Mucosa of gallbladder (tissue), 1 donor: ENCODE data around the gene ZFAND5. TPM values are rescaled to one million over a fixed set of nuclear protein-coding genes. Genes with fewer than 3 reads are reported as not detected.

Experiments used
- DNase-seq: peaks from one replicate; pipeline ENCODE4 v3.0.0-alpha.2; 2020; ENCODE audit warnings: low spot score
- total RNA-seq: library from RNA; stranded (reverse); gene quantifications from one replicate; pipeline ENCODE4 v1.2.1, GENCODE V29; 2021
- donor health status: DM: no; HTN: no; CAD: no.

ZFAND5 gene
- total RNA-seq, 1 donor from 2014 or later: 189 TPM

DNA sequence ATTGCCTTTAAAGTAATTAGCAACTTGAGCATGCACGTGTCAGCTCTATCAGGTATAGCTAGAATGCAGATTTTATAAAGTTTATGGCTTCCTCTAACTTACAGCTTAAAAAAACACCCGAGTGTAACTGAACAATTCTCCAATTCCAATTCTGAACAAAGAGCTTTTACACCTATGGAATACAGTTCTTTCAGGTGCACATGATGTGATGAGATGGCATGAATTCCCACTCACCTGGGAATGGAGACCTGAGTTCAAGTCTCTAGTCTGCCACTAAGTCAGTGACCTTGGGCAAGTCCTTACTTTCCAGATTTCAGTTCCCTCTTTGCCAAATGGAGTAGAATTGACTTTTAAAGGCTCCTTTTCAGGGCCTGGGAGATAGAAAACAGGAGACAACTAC, 1.8 kb downstream of the ZFAND5 start:
- DNase-seq: no peak

DNA sequence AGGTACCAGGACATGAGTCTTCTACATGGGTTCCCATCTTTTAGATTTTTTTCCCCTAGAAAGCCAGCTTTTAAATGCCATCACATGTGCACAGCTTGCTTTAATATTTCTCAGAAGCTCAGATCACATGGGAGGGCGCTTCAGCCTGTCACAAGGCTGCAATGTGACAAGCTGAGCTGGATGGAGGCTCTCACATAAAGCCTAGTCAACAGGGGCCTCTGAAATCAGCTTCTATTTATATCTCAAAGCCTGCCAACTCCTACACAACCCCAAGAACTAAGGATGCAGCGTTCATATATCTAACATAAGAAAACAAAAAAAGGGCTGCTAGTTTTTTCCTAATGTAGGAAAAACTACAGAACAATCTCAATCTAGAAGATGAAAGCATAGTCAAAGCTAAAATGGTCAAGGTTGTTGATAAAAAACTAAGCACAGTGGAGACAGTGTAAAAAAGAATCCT, 2.3 kb downstream of the ZFAND5 start:
- peak; percentile 82 for DNase-seq

- no peak for DNase-seq
These were observed 2.9 kb downstream of the ZFAND5 start for GRCh38 chr9:72362118-72362531.

DNA sequence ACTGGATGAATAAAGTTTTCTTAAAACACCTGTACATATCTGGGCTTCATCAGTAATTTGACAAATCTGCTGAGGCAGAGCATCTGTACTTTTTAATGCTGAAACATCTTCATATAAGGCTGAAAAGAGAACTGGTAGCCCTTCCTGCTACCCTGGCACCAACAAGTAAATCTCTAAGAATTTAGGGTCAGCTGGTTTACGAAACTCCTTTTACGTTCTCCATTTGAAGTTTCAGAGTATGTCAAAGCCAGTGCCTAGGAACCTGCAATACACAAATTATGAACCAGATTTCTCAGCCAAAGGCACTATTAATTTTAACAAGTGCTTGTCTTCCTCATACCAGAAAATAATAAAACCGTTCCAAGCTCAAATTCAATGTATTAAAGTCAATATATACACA, 3.8 kb downstream of the ZFAND5 start:
- no peak for DNase-seq

- DNase-seq: no peak
These were observed 4.7 kb downstream of the ZFAND5 start for GRCh38 chr9:72360324-72360723.

- DNase-seq: no peak
These were observed 8.9 kb downstream of the ZFAND5 start for GRCh38 chr9:72356041-72356582.

- DNase-seq: no peak
These were observed 9.9 kb downstream of the ZFAND5 start for GRCh38 chr9:72355153-72355552.

DNA sequence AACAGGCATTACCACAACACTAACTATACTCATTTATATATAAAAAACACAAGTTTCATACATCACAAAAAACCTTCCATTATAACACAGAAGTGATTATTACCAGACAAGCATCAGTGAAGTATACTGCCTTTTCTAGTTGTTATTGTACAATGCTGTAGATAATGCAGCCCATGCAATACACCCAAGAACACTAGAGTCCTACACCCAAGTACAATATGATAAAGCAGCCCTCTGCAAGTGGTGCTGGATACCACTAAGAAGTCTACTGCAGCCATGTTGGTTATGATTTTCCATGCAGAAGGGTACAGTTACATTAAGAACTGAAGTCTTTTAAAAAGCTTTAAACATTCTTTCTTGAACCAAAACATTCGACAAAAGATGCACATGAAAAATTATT, 10.3 kb downstream of the ZFAND5 start:
- no peak for DNase-seq

- DNase-seq: no peak
These were observed 11.4 kb downstream of the ZFAND5 start for GRCh38 chr9:72353455-72354116.

- no peak for DNase-seq
These were observed 12.1 kb downstream of the ZFAND5 start for GRCh38 chr9:72352911-72353388.

DNA sequence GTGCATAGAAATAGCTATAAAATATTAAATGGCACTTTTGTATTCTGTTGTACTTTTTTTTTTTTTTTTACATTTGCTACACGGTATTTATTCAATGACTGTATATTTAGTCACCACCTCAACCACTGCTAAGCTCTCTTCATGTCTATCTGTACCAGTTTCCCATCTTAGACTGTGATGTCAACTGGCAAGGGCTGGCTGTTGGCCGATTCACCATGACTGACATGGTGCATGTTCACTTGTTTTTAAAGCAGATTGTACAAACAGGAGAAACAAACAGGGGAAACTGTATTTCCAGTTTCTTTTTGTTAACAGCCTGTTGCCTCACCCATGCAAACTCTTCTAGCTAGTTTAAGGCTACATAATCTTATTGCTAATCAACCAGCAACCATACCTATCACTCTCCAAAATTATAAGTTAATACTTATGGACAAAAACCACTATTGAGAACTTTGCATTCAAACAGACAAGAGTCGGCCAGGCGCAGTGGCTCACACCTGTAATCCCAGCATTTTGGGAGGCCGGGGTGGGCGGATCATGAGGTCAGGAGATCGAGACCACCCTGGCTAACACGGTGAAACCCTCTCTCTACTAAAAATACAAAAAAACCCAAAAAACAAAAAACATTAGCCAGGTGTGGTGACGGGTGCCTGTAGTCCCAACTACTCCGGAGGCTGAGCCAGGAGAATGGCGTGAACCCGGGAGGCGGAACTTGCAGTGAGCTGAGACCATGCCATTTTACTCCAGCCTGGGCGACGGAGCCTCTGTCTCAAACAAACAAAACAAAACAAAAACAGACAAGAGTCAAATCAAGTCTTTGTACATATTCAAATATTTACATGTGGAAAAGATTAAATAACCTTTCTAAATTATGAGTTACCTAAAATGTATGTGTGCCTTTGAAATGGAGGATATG, 13.2 kb downstream of the ZFAND5 start:
- no peak for DNase-seq

DNA sequence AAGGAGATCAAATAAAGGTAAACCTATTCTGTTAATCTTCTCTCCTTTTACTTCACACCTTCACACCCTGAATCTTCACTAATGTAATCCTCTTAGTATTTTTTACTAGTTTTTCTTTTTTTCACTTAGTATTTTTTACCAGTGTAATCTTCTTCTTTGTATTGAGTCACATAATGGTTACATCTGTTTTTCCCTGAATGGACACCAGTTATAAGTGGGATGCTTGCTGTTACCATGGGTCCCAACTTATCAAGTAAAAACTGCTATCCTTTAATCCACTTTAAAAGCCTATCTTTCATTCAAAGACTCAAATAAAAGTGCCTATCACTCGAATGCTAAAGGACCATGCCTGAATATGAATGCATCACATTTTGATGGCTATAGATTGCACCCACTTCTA, 15.1 kb downstream of the ZFAND5 start:
- DNase-seq: no peak

GRCh38 chr9:72349240-72349639, 15.8 kb downstream of the ZFAND5 start:
- no peak for DNase-seq

GRCh38 chr9:72346333-72346732, 18.7 kb downstream of the ZFAND5 start:
- DNase-seq: no peak

DNA sequence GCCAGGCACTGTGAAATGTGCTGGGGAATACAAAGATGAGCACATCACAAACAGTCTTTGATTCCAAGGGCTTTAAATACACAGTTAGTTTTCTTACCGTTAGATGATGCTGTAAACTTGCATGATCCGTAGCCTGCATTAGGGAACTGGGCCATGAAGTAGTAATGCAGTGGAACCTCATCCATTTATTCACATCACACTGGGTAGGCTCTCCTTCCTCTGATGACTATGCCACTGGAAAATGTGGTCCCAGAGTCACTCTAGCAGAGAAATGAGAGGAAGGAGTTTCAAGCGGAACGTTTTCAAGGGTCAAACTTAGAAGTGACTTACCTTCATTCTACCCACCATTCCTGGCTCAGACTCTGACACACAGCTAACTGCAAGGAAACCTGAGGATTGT, 26.4 kb downstream of the ZFAND5 start:
- DNase-seq: no peak

GRCh38 chr9:72337286-72337685, 27.7 kb downstream of the ZFAND5 start:
- DNase-seq: no peak

- no peak for DNase-seq
These were observed 30.2 kb downstream of the ZFAND5 start for GRCh38 chr9:72334658-72335337.

- no peak for DNase-seq
These were observed 31.3 kb downstream of the ZFAND5 start for GRCh38 chr9:72333709-72334108.

- DNase-seq: no peak
These were observed 31.8 kb downstream of the ZFAND5 start for GRCh38 chr9:72333197-72333596.

DNA sequence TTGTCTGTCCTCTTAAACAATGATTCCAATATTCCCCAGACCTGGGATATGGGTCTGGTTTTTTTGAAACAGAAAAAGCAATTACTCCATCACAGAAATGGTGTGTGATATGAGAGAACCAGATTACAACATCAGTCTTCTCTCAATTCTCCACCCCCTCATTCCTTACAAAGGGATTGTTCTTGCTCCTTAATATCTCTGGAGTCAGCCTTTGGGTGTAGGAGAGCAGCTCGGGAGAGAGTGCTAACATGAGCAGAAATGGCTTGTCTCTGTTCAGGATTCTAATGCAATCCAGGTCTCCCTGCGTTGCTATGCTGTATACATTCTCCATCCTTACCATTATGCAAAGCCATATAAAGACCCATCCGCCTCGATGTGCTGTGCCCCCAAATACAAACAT, 32.7 kb downstream of the ZFAND5 start:
- DNase-seq: no peak

DNA sequence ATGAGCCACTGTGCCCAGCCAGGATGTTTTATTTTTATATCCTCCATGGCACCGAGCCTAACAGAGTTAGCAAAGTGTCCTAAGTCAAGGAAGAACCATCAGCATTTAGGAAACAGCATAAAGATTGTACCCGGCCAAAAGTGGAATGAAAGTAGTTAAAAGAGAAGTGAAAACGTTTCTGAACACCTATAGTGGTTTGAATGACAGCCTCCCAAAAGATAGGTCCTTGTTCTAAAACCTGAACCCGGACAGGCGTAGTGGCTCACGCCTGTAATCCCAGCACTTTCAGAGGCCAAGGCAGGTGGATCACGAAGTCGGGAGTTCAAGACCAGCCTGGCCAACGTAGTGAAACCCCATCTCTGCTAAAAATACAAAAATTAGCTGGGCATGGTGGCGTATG, 37.4 kb downstream of the ZFAND5 start:
- no peak for DNase-seq

DNA sequence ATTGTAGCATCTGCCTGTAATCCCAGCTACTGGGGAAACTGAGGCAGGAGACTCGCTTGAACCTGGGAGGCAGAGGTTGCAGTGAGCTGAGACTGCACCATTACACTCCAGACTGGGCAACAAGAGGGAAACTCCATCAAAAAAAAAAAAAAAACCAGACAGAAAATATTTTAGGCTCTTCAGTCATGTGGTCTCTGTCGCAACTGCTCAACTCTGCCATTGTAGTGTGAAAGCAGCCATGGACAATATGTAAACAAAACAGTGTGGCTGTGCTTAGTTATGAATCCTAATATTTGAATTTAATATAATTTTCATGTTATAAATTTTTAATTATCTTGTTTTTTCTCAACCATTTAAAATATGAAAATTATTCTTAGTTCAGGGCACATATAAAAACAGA, 38.4 kb downstream of the ZFAND5 start:
- DNase-seq: no peak
